PC-3 (cell line): ENCODE data around the gene CEP128.

ENCODE experiments used
- EZH2 ChIP-seq: fragments of 300-600 bp; sonication (generic); IDR thresholded peaks from one replicate; pipeline ENCODE4 v1.6.1; 2017; ENCODE audit warnings: antibody characterized with exemption, mild to moderate bottlenecking, low read length; ENCODE audit not compliant: unreplicated experiment
- EZH2phosphoT487 ChIP-seq: fragments of 300-600 bp; sonication (generic); IDR thresholded peaks from 2 replicates; pipeline ENCODE4 v1.6.1; 2018; ENCODE audit warnings: mild to moderate bottlenecking, antibody characterized with exemption, low read length, borderline replicate concordance
- TF ChIP-seq, protein P1 (sequence below): fragments of 300-600 bp; sonication (generic); conservative IDR thresholded peaks from 2 replicates; pipeline ENCODE4 v1.5.1; 2017; ENCODE audit warnings: antibody characterized with exemption, low read depth, mild to moderate bottlenecking, low read length

DNA sequence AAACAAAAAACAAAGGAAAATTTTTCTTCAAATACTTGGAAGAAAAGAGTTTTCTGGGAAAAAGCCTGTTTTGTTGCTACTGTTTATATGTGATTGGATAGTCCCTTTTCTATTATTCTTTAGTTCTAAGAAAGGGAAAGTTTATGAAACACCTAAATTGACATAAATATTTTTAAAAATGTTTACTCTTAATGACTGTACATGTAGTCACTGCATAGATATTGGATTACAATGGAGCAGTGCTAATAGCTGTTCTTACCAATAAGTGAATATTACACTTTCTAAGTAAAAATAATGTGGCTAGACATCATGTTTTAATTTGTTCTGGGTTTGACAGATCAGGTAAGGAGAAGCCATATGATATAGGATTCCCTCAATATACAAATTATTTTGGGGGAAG is 377.5 kb downstream of the CEP128 start:
- TF ChIP-seq, protein P1, sequence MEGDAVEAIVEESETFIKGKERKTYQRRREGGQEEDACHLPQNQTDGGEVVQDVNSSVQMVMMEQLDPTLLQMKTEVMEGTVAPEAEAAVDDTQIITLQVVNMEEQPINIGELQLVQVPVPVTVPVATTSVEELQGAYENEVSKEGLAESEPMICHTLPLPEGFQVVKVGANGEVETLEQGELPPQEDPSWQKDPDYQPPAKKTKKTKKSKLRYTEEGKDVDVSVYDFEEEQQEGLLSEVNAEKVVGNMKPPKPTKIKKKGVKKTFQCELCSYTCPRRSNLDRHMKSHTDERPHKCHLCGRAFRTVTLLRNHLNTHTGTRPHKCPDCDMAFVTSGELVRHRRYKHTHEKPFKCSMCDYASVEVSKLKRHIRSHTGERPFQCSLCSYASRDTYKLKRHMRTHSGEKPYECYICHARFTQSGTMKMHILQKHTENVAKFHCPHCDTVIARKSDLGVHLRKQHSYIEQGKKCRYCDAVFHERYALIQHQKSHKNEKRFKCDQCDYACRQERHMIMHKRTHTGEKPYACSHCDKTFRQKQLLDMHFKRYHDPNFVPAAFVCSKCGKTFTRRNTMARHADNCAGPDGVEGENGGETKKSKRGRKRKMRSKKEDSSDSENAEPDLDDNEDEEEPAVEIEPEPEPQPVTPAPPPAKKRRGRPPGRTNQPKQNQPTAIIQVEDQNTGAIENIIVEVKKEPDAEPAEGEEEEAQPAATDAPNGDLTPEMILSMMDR: no peak
- TF ChIP-seq EZH2 (no peak), EZH2phosphoT487 (no peak)
